HG03025 (cell line): Measurements from ENCODE around the gene HBP1.
"Not testable (repeated sequence)": the region's sequence is repeated elsewhere in the genome, so short reads cannot be mapped to it uniquely, and the experiment has no call there.

Experiments
- ATAC-seq: cut with Tn5 transposase; IDR thresholded peaks from one replicate; pipeline ENCODE4 v1.9.1; 2021; ENCODE audit warnings: mild to moderate bottlenecking, moderate library complexity; ENCODE audit not compliant: unreplicated experiment, low FRiP score

Gene HBP1, protein sequence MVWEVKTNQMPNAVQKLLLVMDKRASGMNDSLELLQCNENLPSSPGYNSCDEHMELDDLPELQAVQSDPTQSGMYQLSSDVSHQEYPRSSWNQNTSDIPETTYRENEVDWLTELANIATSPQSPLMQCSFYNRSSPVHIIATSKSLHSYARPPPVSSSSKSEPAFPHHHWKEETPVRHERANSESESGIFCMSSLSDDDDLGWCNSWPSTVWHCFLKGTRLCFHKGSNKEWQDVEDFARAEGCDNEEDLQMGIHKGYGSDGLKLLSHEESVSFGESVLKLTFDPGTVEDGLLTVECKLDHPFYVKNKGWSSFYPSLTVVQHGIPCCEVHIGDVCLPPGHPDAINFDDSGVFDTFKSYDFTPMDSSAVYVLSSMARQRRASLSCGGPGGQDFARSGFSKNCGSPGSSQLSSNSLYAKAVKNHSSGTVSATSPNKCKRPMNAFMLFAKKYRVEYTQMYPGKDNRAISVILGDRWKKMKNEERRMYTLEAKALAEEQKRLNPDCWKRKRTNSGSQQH

GRCh38 chr7:107168233-107169119, at the start of gene HBP1:
HBP1 (plus strand) TSS chr7:107169003; CDS start chr7:107179894, 10,891 bp downstream.
- ATAC-seq, result peak; percentile 94

- ATAC-seq, result no peak
These were observed 49.3 kb upstream of the HBP1 start for GRCh38 chr7:107119376-107120105.

DNA sequence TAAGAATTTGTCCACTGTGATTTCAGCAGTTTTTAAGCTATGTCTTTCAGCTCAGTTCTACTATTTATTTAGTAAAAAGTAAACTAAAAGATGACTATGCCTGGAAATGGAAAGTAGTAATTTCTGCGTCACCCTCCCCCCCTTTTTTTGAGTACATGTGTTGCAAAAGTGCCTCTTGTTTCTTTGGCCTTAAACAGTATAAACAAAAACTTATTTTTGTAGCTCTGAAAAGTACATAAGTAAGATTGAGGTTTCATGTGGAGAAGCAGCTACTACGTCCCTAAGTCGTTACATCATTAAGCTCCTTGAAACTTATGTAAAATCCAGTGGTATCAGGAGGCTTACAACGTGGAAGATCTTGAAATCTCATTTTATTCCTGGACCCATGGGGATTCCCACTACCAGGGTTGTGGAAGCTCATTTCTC, 46.3 kb upstream of the HBP1 start:
- no peak for ATAC-seq

GRCh38 chr7:107123392-107123791, 45.4 kb upstream of the HBP1 start:
- no peak for ATAC-seq

DNA sequence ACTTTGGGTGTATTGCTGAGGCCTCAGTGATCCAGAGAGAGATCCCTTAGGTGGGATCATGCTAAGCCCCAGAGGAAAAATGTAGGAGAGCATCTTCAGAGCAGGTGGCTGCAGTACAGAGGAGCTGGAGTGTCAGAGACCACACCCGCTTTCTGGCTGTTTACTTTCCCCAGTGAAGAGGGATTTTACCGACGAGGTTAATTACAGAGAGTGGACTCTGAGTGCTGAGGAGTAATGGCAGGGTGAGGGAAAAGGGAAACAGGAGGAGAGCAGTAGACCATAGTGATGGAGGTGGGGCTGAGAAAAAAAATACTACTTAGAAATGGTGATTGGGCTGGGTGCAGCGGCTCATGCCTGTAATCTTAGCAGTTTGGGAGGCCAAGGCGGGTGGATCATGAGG, 43.3 kb upstream of the HBP1 start:
- ATAC-seq, result no peak

DNA sequence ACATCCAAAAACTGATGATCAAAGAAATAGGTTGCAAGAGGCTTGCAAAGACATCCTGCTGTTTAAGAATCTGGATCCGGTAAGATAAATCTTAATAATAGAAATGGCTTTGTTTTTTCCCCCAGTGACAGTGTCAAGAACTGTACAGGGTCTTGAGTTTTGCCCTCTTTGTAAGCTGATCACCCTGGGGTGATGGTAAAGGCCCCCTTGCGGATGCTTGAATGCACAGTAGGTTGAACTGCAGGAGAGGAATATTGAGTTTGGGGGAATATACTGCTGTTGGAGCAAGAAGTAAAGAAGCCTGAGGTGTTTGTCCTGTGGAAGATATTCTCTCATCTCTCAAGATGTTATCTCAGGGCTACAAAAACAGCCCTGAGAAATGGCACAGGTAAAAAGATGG, 40.6 kb upstream of the HBP1 start:
- ATAC-seq, result no peak

DNA sequence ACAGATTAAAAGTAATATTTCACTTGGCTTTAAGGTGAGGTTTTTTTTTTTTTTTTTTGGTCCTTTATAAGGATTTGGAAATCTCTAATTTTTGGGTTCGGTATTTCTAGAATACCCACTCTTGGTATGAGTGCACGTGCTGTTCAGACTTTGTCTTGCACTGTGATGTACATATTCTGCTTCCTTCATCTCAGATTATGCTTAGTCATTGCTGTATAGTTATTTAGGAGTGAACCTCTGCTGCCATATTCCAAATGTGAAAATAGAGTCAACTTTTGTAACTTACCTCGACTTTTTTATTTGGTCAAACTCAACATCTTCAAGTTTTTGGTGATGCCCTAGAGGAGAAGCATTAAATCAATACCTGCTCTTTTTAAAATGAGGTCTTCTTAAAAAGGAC, 40.1 kb upstream of the HBP1 start:
- ATAC-seq, result no peak

DNA sequence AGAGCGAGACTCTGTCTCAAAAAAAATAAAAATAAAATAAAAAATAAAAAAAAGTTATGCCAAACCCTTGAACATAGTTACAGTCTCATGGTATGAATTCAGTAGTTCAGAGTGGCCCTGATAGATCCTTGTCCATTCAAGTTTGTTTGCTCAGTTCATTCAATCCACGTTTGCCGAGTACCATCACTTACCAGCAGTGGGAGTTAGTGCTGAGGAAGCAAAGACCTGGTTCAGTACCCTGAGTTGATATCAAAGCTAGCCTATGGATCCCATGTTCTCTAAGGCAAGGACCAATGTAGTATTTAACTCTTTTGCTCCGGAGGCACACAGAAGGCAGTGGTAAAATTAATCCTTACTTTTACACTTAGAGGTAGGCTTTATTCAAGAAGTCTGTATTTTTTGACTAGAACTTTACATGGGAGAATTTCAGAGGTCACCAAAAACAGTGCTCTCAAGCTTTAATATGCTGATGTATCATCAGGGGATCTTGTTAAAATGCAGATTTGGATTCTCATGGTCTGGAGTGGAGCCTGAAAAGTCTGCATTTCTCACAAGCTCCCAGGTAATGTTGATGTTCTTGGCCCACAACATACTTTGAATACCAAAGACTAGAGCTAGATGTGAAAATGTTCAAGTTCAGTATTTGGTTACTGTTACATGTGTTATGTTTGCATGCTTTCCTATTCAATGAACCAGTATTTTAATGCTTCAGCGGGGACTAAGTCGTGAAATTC, 38.1 kb upstream of the HBP1 start:
- ATAC-seq, result no peak

- no peak for ATAC-seq
These were observed 35.4 kb upstream of the HBP1 start for GRCh38 chr7:107133396-107133795.

DNA sequence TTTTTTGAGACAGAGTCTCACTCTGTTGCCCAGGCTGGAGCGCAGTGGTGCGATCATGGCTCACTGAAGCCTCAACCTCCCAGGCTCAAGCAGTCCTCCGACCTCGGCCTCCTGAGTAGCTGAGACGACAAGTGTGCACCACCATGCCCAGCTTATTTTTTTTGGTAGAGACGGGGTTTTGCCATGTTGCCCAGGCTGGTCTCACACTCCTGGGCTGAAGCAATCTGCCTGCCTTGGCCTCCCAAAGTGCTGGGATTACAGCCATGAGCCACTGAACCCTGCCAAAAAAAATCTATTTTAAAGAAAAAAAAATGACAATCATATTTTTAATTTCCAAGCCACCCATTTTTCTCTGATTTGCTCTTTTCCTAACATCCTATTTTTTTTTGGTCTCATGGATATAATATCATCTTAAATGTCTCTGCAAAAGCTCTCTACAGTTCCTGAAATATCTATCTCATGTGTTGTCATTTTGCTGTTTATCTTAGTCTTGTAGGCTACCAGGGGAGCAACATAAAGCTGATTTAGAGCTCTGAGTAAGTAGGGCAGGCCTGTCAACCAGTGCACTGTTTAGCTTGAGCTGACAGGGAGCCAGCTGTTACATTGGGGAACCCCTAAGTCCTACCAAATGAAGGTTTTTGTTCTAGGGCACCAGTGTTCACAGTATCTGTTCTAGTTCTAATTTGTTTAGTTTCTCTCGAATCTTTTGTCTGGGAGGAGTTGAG, 29.9 kb upstream of the HBP1 start:
- no peak for ATAC-seq

DNA sequence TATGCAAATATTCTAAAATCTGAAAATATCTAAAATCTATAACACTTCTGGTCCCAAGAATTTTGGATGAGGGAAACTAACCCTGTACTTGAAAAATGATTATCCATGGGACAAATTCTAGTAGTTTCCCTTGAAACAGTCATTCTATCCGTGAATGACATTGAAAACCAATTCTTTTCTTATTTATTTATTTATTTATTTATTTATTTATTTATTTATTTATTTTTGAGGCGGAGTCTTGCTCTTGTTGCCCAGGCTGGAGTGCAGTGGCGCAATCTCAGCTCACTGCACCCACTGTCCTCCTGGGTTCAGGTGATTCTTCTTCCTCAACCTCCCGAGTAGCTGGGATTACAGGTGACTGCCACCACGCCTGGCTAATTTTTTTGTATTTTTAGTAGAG, 24.9 kb upstream of the HBP1 start:
- not testable (repeated sequence) for ATAC-seq

DNA sequence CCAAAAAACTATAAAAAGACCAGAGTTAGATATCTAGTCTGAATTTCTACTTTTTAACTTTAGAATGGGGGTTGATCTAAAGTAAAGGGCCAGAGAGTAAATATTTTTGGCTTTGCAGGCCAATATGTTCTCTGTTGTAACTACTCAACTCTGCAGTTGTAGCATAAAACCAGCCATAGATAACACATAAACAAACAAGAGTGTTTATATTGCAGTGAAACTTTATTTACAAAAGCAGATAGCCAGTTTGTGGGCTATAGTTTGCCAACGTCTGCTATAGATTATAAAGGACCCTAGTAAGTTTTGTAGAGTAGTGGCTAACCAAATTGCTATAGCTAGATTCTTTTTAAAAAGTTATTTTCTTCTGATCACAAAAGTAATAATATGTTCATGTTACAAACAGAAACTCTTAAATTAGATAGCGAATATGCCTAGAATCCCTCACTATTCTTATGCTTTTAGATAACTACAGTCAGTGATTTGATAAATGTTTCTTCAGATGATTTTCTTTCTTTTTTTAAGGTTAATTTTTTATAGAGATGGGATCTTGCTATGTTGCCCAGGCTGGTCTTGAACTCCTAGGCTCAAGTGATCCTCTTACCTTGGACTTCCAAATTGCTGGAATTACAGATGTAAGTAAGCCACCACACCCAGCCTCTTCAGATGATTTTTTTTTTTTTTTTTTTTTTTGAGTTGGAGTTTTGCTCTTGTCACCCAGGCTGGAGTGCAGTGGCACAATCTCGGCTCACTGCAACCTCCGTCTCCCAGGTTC, 23.6 kb upstream of the HBP1 start:
- ATAC-seq, result no peak

DNA sequence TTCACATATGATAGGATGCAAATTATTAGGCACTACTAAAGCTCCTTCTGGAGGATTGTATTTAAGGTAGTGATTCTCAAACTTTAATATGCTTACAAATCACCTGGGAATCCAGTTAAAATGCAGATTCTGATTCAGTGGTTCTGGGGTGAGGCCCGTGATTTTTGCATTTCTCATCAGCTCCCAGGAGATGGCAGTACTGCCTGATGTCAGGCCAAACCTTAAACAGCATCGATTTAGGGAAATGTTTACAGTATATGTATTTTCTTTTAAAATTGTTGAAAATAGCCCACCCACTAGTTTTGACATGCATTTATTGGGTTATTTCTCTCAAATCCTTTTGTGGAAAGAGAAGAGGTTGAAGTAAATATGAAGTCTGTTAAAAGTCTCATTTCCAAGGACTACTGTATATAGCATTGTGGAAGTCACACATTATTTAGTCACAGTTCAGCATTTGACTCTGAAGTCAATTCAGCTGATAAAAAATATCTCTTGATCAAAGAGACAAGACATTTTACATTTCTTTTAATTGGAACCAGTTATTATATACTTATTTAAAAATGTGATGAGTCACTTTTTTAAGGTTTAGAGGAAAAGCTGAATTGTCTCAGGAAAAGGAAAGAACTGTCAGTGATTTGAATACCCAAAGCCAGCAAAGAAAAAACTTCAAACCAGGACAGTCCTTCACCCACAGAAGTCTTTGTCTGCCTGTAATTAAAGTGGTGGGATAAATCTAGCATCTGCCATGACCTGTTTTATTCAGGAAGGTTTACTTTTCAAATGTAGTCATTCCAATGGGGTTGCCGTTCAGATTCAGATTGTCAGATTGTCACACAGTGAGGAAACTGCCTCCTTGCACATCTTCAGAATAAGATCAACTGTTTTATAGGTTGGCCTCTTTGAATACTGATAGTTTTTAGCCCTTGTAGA, 21.1 kb upstream of the HBP1 start:
- no peak for ATAC-seq

DNA sequence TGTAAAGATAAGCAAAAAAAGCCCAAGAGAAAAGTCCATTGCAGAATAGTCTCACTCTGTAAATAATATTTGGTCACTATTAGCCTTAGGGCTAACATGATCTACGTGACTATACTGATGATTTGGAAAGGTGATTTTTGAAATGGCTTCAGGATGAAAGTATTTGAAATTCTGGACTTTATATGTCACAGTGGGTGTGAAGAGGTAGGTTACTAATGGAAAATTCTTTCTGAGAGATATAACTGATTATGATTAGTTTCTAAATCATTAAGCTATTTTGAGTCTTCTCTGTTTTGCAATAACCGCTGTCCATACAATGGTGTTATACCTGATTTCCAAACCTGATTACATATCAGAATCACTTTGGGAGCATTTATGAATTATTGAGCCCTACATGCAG, 20.1 kb upstream of the HBP1 start:
- no peak for ATAC-seq

DNA sequence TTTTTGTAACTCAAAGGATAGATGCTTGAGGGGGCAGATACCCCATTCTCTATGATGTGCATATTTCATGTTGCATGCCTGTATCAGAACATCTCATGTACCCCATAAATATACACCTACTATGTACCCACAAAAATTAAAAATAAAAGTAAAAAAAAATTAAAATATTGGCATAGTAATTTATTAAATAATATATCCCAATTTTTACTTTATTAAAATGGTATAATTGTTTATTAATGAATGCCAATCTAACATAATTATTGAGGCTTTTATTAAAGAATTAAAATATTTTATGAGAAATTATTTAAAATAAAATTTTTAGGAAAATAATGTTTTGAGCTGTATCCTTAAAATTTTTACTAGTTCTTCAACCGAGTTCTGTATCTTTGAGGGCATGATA, 18.9 kb upstream of the HBP1 start:
- no peak for ATAC-seq

DNA sequence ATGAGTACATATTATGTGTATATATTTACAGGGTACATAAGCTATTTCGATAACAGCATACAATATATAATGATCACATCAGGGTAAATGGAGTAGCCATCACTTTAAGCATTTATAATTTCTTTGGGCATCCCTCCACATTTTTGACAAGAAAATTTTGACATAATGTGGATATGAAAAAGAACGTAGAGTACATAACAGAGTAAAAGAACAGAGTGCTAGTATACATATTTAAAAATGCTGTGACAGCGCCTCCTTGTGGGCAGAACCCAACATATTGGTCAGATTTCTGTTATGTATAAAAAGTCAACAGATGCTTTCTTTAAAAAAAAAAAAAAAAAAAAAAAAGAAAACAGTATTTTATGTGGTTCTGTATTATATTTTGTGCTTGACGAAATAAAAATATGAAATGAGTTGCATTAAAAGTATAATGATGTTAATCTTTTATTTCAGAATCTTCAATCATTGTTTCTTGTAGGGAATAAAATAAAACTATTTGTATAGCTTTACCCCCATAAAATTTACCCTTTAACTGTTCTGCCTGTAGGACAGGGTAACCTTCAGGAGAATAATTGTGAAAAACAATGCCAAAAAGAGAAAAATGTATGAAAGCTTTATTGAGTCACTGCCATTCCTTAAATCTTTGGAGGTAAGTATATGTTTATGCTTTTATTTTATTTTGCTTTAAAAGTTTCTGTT, 18.3 kb upstream of the HBP1 start:
- no peak for ATAC-seq

DNA sequence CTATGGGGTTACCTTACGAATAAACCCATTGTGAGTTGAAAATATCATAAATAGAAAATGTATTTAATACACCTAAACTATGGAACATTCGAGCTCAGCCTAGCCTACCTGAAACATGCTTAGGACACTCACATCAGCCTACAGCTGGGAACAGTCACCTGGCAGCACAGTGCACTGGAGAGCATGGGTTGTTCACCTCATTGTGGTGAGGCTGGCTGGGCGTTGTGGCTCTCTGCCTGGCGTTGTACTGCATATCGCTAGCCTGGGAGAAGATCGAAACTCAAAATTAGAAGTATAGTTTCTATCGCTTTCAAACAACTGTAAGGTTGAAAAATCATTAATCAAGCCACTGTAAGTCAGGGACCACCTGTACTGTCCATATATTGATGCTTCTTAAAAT, 17.3 kb upstream of the HBP1 start:
- ATAC-seq, result no peak
